SK-N-SH (cell line): Measurements from ENCODE around the gene FASLG. TPM values are rescaled to one million over a fixed set of nuclear protein-coding genes. Genes with fewer than 3 reads are reported as not detected.

Experiments used
- CTCF ChIA-PET: fragments of 300-600, 350-600 bp; formaldehyde crosslinking; extraction: SDS; loops from one replicate; lab custom pipeline; 2021; lab: Yijun Ruan, JAX
- POLR2A ChIA-PET: fragments of 350-600 bp; sonication (Branson Sonifier 250); formaldehyde crosslinking; extraction: SDS; loops from one replicate; lab custom pipeline; 2020; ENCODE audit warnings: antibody characterized with exemption, inconsistent platforms; lab: Yijun Ruan, JAX
- DNase-seq: peaks from one replicate; pipeline ENCODE4 v3.0.0; 2012
- H2AFZ ChIP-seq: fragments of 200-600 bp; sonication (generic); 2 replicates; pipeline ENCODE4 v1.8.1; 2016; ENCODE audit warnings: antibody characterized with exemption, mild to moderate bottlenecking, low read depth
- H3F3A ChIP-seq: fragments of 200-600 bp; sonication (generic); replicated peaks from 2 replicates; pipeline ENCODE3; 2016; ENCODE audit warnings: antibody characterized with exemption, mild to moderate bottlenecking; ENCODE audit not compliant: insufficient read depth
- H3K27ac ChIP-seq, 2 experiments: fragments of 200-500 bp in 1 of 2; fragments of 200-600 bp in 1 of 2; sonication (Bioruptor generic) in 1 of 2; sonication (generic), shearing (Covaris generic) in 1 of 2; 2 replicates each; pipeline versions ENCODE4 v1.5.1 to v1.6.1; 2014 to 2016; ENCODE audit warnings: low read depth in 2 of 2, inconsistent platforms in 1 of 2, low read length in 1 of 2, mild to moderate bottlenecking in 1 of 2, mixed read lengths in 1 of 2
- H3K27me3 ChIP-seq: fragments of 200-600 bp; sonication (generic), shearing (Covaris generic); 2 replicates; pipeline ENCODE4 v1.6.1; 2016; ENCODE audit warnings: mixed run types; ENCODE audit not compliant: insufficient read depth
- H3K36me3 ChIP-seq, 2 experiments: fragments of 200-500 bp in 1 of 2; fragments of 200-600 bp in 1 of 2; sonication (Bioruptor generic) in 1 of 2; sonication (generic) in 1 of 2; replicated peaks in 1 of 2; 2 replicates each; pipeline versions ENCODE3 to v1.5.1; 2014 to 2016; ENCODE audit warnings: low read length in 1 of 2, mild to moderate bottlenecking in 1 of 2; ENCODE audit not compliant: insufficient read depth in 2 of 2, control insufficient read depth in 1 of 2
- H3K4me1 ChIP-seq, 2 experiments: fragments of 200-500 bp in 1 of 2; fragments of 200-600 bp in 1 of 2; sonication (Bioruptor generic) in 1 of 2; sonication (generic), shearing (Covaris generic) in 1 of 2; 2 replicates each; pipeline versions ENCODE4 v1.5.1 to v1.6.1; 2014 to 2016; ENCODE audit warnings: low read depth in 1 of 2, low read length in 1 of 2, mixed run types in 1 of 2; ENCODE audit not compliant: insufficient read depth in 2 of 2, control insufficient read depth in 1 of 2
- H3K4me2 ChIP-seq: fragments of 200-600 bp; sonication (generic), shearing (Covaris generic); 2 replicates; pipeline ENCODE4 v1.6.1; 2017; ENCODE audit warnings: mixed run types
- H3K4me3 ChIP-seq, 2 experiments: fragments of 200-500 bp in 1 of 2; fragments of 200-600 bp in 1 of 2; sonication (Bioruptor generic) in 1 of 2; sonication (generic), shearing (Covaris generic) in 1 of 2; 2 replicates each; pipeline versions ENCODE4 v1.5.1 to v1.8.1; 2014 to 2016; ENCODE audit warnings: low read depth in 2 of 2, inconsistent platforms in 1 of 2, low read length in 1 of 2, mild to moderate bottlenecking in 1 of 2, mixed read lengths in 1 of 2, moderate library complexity in 1 of 2
- H3K79me2 ChIP-seq: fragments of 200-600 bp; sonication (generic); 2 replicates; pipeline ENCODE4 v1.8.1; 2017; ENCODE audit warnings: mild to moderate bottlenecking; ENCODE audit not compliant: insufficient read depth
- H3K9ac ChIP-seq: fragments of 200-600 bp; sonication (generic); 2 replicates; pipeline ENCODE4 v1.6.1; 2017; ENCODE audit warnings: mixed run types
- H3K9me2 ChIP-seq: fragments of 200-600 bp; sonication (generic); 2 replicates; pipeline ENCODE4 v1.6.1; 2017; ENCODE audit warnings: mixed run types
- H3K9me3 ChIP-seq: fragments of 200-600 bp; sonication (generic); 2 replicates; pipeline ENCODE4 v1.6.1; 2017; ENCODE audit warnings: mixed run types, mild to moderate bottlenecking, moderate library complexity
- H4K20me1 ChIP-seq: fragments of 200-600 bp; sonication (generic); 2 replicates; pipeline ENCODE4 v1.6.1; 2017; ENCODE audit warnings: mild to moderate bottlenecking, mixed run types; ENCODE audit not compliant: insufficient read depth
- EZH2phosphoT487 ChIP-seq: fragments of 200-600 bp; sonication (generic); IDR thresholded peaks from 2 replicates; pipeline ENCODE4 v1.6.1; 2017; ENCODE audit warnings: low read depth, mixed run types, mild to moderate bottlenecking, antibody characterized with exemption, moderate library complexity, borderline replicate concordance
- FOXJ3 ChIP-seq: sonication (generic); formaldehyde crosslinking; IDR thresholded peaks from 2 replicates; pipeline ENCODE4 v1.5.1; 2020; ENCODE audit warnings: mild to moderate bottlenecking, missing genetic modification reagents
- MEF2A ChIP-seq: IDR thresholded peaks from 2 replicates; pipeline ENCODE4 v1.4.0; 2012; ENCODE audit warnings: low read depth, borderline replicate concordance
- MXI1 ChIP-seq: IDR thresholded peaks from 2 replicates; pipeline ENCODE4 v1.6.1; 2012; ENCODE audit warnings: mild to moderate bottlenecking, low read depth, low read length, improper control_type of control experiment
- NFIC ChIP-seq: IDR thresholded peaks from 2 replicates; pipeline ENCODE4 v1.4.0; 2012; ENCODE audit warnings: borderline replicate concordance
- PBX3 ChIP-seq: IDR thresholded peaks from 2 replicates; pipeline ENCODE4; 2012
- RAD21 ChIP-seq: IDR thresholded peaks from 2 replicates; pipeline ENCODE4 v1.6.1; 2012; ENCODE audit warnings: mild to moderate bottlenecking, low read length
- RCOR1 ChIP-seq: fragments of 150-350 bp; IDR thresholded peaks from 2 replicates; pipeline ENCODE4 v1.6.1; 2017; ENCODE audit warnings: antibody characterized with exemption, low read length
- RFX5 ChIP-seq: IDR thresholded peaks from 2 replicates; pipeline ENCODE4 v1.6.1; 2012; ENCODE audit warnings: mild to moderate bottlenecking, improper control_type of control experiment, low read length
- RXRA ChIP-seq: IDR thresholded peaks from 2 replicates; pipeline ENCODE4 v1.4.0; 2012; ENCODE audit warnings: low read depth, mild to moderate bottlenecking, borderline replicate concordance
- SIN3A ChIP-seq: IDR thresholded peaks from 2 replicates; pipeline ENCODE4 v1.6.1; 2012; ENCODE audit warnings: low read depth, mild to moderate bottlenecking, low read length, moderate library complexity, borderline replicate concordance
- SMC3 ChIP-seq: IDR thresholded peaks from 2 replicates; pipeline ENCODE4 v1.6.1; 2012; ENCODE audit warnings: low read depth, low read length, improper control_type of control experiment
- TAF1 ChIP-seq: IDR thresholded peaks from 2 replicates; pipeline ENCODE4 v1.6.1; 2012; ENCODE audit warnings: low read depth, mild to moderate bottlenecking, low read length, moderate library complexity, borderline replicate concordance
- TEAD4 ChIP-seq: IDR thresholded peaks from 2 replicates; pipeline ENCODE4 v1.4.0; 2012; ENCODE audit warnings: mild to moderate bottlenecking, borderline replicate concordance; ENCODE audit not compliant: insufficient read depth
- ZBTB33 ChIP-seq: IDR thresholded peaks from 2 replicates; pipeline ENCODE4 v1.4.0; 2012; ENCODE audit warnings: low read depth, borderline replicate concordance
- WGBS: methylation state at CpG from one replicate; pipeline ENCODE4 v1.1.6; 2017; ENCODE audit warnings: low lambda C conversion rate; 5-methylcytosine and 5-hydroxymethylcytosine counted together
- polyA plus RNA-seq, 3 experiments: library from polyadenylated mRNA; depleted of rRNA; stranded (reverse); fragments of >200 nt; gene quantifications; 2 replicates each; pipeline ENCODE4 v1.2.3, GENCODE V29; 2012
- TF ChIP-seq, protein P1 (sequence below): fragments of 150-350 bp; IDR thresholded peaks from 2 replicates; pipeline ENCODE4 v1.6.1; 2016; ENCODE audit warnings: mild to moderate bottlenecking, low read depth, low read length
- TF ChIP-seq, protein P2 (sequence below): fragments of 150-350 bp; IDR thresholded peaks from 2 replicates; pipeline ENCODE4 v1.6.1; 2017; ENCODE audit warnings: antibody characterized with exemption, low read length, low read depth, borderline replicate concordance
- TF ChIP-seq, protein P3 (sequence below): IDR thresholded peaks from 2 replicates; pipeline ENCODE4 v1.4.0; 2012; ENCODE audit warnings: low read depth, borderline replicate concordance
- TF ChIP-seq, protein P4 (sequence below): fragments of 200-600 bp; sonication (generic); IDR thresholded peaks from 2 replicates; pipeline ENCODE4 v1.6.1; 2017; ENCODE audit warnings: antibody characterized with exemption, mild to moderate bottlenecking, moderate library complexity

The FASLG gene
- polyA plus RNA-seq, 1 of the 3 experiments (the other 2 are of a cell fraction) = not detected

- Histone ChIP-seq H3K9me3 (no peaks in the 10 kb centered on the region), H3K4me2 (no peak overlapping the region), H2AFZ (no peak overlapping the region), H3K4me1 (no peaks in the 10 kb centered on the region; a peak in 1 of 4 replicates), H3K9ac (no peak overlapping the region), H3K79me2 (no peaks in the 10 kb centered on the region), H3K27ac (no peak overlapping the region), H3K27me3 (no peaks in the 10 kb centered on the region), H4K20me1 (no peaks in the 10 kb centered on the region), H3K36me3 (no peaks in the 10 kb centered on the region), H3K9me2 (no peaks in the 10 kb centered on the region), H3K4me3 (no peak overlapping the region), H3F3A (no peaks in the 10 kb centered on the region)
- TF ChIP-seq, protein P1, sequence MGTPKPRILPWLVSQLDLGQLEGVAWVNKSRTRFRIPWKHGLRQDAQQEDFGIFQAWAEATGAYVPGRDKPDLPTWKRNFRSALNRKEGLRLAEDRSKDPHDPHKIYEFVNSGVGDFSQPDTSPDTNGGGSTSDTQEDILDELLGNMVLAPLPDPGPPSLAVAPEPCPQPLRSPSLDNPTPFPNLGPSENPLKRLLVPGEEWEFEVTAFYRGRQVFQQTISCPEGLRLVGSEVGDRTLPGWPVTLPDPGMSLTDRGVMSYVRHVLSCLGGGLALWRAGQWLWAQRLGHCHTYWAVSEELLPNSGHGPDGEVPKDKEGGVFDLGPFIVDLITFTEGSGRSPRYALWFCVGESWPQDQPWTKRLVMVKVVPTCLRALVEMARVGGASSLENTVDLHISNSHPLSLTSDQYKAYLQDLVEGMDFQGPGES = no peak
- no peak for TF ChIP-seq EZH2phosphoT487
- TF ChIP-seq RFX5 = no peak
- no peak for TF ChIP-seq FOXJ3
- TF ChIP-seq RAD21 = no peak
- no peak for TF ChIP-seq SMC3
- TF ChIP-seq, protein P2, sequence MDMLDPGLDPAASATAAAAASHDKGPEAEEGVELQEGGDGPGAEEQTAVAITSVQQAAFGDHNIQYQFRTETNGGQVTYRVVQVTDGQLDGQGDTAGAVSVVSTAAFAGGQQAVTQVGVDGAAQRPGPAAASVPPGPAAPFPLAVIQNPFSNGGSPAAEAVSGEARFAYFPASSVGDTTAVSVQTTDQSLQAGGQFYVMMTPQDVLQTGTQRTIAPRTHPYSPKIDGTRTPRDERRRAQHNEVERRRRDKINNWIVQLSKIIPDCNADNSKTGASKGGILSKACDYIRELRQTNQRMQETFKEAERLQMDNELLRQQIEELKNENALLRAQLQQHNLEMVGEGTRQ = no peak
- ChIA-PET CTCF (no interaction called here), POLR2A (no interaction called here)
- 68% methylated on average over 3 of the region's 3 CpGs for WGBS
- DNase-seq = no peak
Observed at GRCh38 chr1:172627702-172628101, 31.2 kb upstream of the FASLG start.

DNA sequence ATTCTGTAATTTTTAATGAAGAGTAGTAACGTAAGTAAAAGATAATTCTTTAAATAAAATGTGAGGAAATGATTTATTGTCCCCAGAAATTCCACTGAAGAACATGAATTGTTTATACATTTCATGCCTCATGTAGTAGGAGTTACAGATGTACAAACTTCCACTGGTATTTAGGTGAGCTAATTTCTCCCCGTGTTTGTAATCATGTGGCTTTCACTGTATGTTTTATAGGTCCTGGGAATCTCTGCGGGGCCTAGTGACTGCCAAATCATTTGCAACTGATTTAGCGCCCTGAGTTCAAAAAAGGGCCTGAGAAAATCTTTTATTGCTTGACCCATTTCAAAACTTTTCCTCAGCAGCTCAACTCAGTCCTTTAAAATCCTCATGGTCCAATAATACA is 30.5 kb upstream of the FASLG start:
- CTCF ChIA-PET = no interaction called here
- TF ChIP-seq, protein P3, sequence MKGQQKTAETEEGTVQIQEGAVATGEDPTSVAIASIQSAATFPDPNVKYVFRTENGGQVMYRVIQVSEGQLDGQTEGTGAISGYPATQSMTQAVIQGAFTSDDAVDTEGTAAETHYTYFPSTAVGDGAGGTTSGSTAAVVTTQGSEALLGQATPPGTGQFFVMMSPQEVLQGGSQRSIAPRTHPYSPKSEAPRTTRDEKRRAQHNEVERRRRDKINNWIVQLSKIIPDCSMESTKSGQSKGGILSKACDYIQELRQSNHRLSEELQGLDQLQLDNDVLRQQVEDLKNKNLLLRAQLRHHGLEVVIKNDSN = no peak
- TF ChIP-seq ZBTB33 = no peak
- TF ChIP-seq, protein P2 = no peak
- no peak for TF ChIP-seq RFX5
- TF ChIP-seq, protein P4, sequence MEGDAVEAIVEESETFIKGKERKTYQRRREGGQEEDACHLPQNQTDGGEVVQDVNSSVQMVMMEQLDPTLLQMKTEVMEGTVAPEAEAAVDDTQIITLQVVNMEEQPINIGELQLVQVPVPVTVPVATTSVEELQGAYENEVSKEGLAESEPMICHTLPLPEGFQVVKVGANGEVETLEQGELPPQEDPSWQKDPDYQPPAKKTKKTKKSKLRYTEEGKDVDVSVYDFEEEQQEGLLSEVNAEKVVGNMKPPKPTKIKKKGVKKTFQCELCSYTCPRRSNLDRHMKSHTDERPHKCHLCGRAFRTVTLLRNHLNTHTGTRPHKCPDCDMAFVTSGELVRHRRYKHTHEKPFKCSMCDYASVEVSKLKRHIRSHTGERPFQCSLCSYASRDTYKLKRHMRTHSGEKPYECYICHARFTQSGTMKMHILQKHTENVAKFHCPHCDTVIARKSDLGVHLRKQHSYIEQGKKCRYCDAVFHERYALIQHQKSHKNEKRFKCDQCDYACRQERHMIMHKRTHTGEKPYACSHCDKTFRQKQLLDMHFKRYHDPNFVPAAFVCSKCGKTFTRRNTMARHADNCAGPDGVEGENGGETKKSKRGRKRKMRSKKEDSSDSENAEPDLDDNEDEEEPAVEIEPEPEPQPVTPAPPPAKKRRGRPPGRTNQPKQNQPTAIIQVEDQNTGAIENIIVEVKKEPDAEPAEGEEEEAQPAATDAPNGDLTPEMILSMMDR = no peak
- no peak for TF ChIP-seq MXI1
- no peak for TF ChIP-seq RXRA
- no peak for TF ChIP-seq PBX3
- TF ChIP-seq TAF1 = no peak
- no peak for TF ChIP-seq MEF2A
- no peak for TF ChIP-seq NFIC
- no peak for TF ChIP-seq SIN3A
- TF ChIP-seq TEAD4 = no peak
- TF ChIP-seq RCOR1 = no peak
- no peaks in the 10 kb centered on the region for H3F3A ChIP-seq
- H3K27ac ChIP-seq = no peak overlapping the region
- 88% methylated on average over 4 of the region's 4 CpGs for WGBS
- no peaks in the 10 kb centered on the region for H3K27me3 ChIP-seq
- H3K4me3 ChIP-seq = no peak overlapping the region
- H3K36me3 ChIP-seq = no peaks in the 10 kb centered on the region
- H3K9me2 ChIP-seq = no peaks in the 10 kb centered on the region
- no peak overlapping the region for H3K4me2 ChIP-seq
- H3K9ac ChIP-seq = no peak overlapping the region
- no peak overlapping the region for H2AFZ ChIP-seq
- DNase-seq = no peak
- no peaks in the 10 kb centered on the region for H4K20me1 ChIP-seq
- POLR2A ChIA-PET = no interaction called here
- H3K4me1 ChIP-seq = no peaks in the 10 kb centered on the region; a peak in 1 of 4 replicates
- no peaks in the 10 kb centered on the region for H3K79me2 ChIP-seq
- H3K9me3 ChIP-seq = no peaks in the 10 kb centered on the region
